NCI-H82 treated with DMSO at 0.1 percent for 48 hours (cell line): ENCODE measurements around the gene ERC1.
"Not testable (repeated sequence)": the region's sequence is repeated elsewhere in the genome, so short reads cannot be mapped to it uniquely, and the experiment has no call there.

Experiments used
- DNase-seq: peaks from one replicate; lab custom pipeline; 2025; ENCODE audit not compliant: unreplicated experiment; lab: John Stamatoyannopoulos, UW

ERC1 gene

GRCh38 chr12:1216560-1216959 lies 225.5 kb downstream of the ERC1 start:
- DNase-seq = no peak

GRCh38 chr12:1217191-1217949 lies 226.3 kb downstream of the ERC1 start:
- no peak for DNase-seq

- DNase-seq = no peak
Measured at GRCh38 chr12:1218369-1218768, 227.3 kb downstream of the ERC1 start.

- DNase-seq = no peak
Measured at GRCh38 chr12:1220127-1221092, 229.4 kb downstream of the ERC1 start.

GRCh38 chr12:1222858-1223639 lies 232.0 kb downstream of the ERC1 start:
- DNase-seq = no peak

GRCh38 chr12:1226951-1227350 lies 235.9 kb downstream of the ERC1 start:
- DNase-seq = no peak

GRCh38 chr12:1234073-1234472 lies 243.1 kb downstream of the ERC1 start:
- DNase-seq = no peak

- DNase-seq = no peak
Measured at GRCh38 chr12:1246637-1247036, 255.6 kb downstream of the ERC1 start.

- no peak for DNase-seq
Measured at GRCh38 chr12:1250641-1251040, 259.6 kb downstream of the ERC1 start.

GRCh38 chr12:1252758-1253157 lies 261.7 kb downstream of the ERC1 start:
- no peak for DNase-seq

- DNase-seq = not testable (repeated sequence)
Measured at GRCh38 chr12:1255125-1255524, 264.1 kb downstream of the ERC1 start.

- not testable (repeated sequence) for DNase-seq
Measured at GRCh38 chr12:1255854-1256253, 264.8 kb downstream of the ERC1 start.

GRCh38 chr12:1256285-1256684 lies 265.3 kb downstream of the ERC1 start:
- no peak for DNase-seq

GRCh38 chr12:1256991-1257390 lies 266.0 kb downstream of the ERC1 start:
- no peak for DNase-seq

GRCh38 chr12:1262011-1262410 lies 271.0 kb downstream of the ERC1 start:
- DNase-seq = no peak

- no peak for DNase-seq
Measured at GRCh38 chr12:1267243-1267642, 276.2 kb downstream of the ERC1 start.

- no peak for DNase-seq
Measured at GRCh38 chr12:1272142-1272541, 281.1 kb downstream of the ERC1 start.

GRCh38 chr12:1273051-1273450 lies 282.0 kb downstream of the ERC1 start:
- no peak for DNase-seq

GRCh38 chr12:1277905-1278304 lies 286.9 kb downstream of the ERC1 start:
- no peak for DNase-seq

- no peak for DNase-seq
Measured at GRCh38 chr12:1279050-1279449, 288.0 kb downstream of the ERC1 start.

GRCh38 chr12:1280059-1280458 lies 289.0 kb downstream of the ERC1 start:
- DNase-seq = no peak
